Uterus (tissue), 4 donors: ENCODE results near the gene MLXIPL. TPM values are rescaled to one million over a fixed set of nuclear protein-coding genes. Genes with fewer than 3 reads are reported as not detected.

Experiments used
- DNase-seq, 2 donors: peaks; one replicate each; pipeline ENCODE4 v3.0.0-alpha.2; 2019 to 2020
- H3K27ac ChIP-seq, 2 donors: fragments of 200-600 bp; sonication (generic); 1 replicate in 1 of 2; 2 replicates in 1 of 2; pipeline ENCODE4 v1.5.1; 2016 to 2018
- H3K27me3 ChIP-seq, 2 donors: fragments of 200-600 bp; sonication (generic); one replicate each; pipeline ENCODE4 v1.5.1; 2018 to 2019; ENCODE audit warnings: control low read depth in 1 of 2
- H3K36me3 ChIP-seq, 2 donors: fragments of 200-600 bp; sonication (generic); one replicate each; pipeline ENCODE4 v1.5.1; 2019; ENCODE audit warnings: control low read depth in 1 of 2
- H3K4me1 ChIP-seq, 2 donors: fragments of 200-600 bp; sonication (generic); one replicate each; pipeline ENCODE4 v1.5.1; 2018 to 2019; ENCODE audit warnings: control low read depth in 1 of 2
- H3K4me3 ChIP-seq, 2 donors: fragments of 200-600 bp; sonication (generic); 1 replicate in 1 of 2; 2 replicates in 1 of 2; pipeline ENCODE4 v1.5.1; 2018 to 2019; ENCODE audit warnings: mild to moderate bottlenecking in 1 of 2
- H3K9me3 ChIP-seq, 2 donors: fragments of 200-600 bp; sonication (generic); one replicate each; pipeline ENCODE4 v1.5.1; 2019; ENCODE audit warnings: control low read depth in 1 of 2
- CTCF ChIP-seq, 4 experiments: fragments of 200-600 bp in 2 of 4; fragments of 450-650 bp in 2 of 4; sonication (generic) in 2 of 4; IDR thresholded peaks; one replicate each; pipeline ENCODE4 v1.5.1; 2016 to 2019; ENCODE audit warnings: antibody characterized with exemption in 4 of 4, mild to moderate bottlenecking in 2 of 4, moderate library complexity in 1 of 4
- POLR2A ChIP-seq, 2 donors: fragments of 450-650 bp; IDR thresholded peaks; one replicate each; pipeline ENCODE4 v1.6.1; 2016; ENCODE audit warnings: antibody characterized with exemption in 2 of 2, mild to moderate bottlenecking in 1 of 2, moderate library complexity in 1 of 2
- intact Hi-C: fragments of 100-400 bp; cut with DNase I; formaldehyde crosslinking; loops from one replicate; pipeline ENCODE4 v1.15.1; 2023; ENCODE audit warnings: low total_unique reads
- total RNA-seq, 4 donors: library from RNA; depleted of rRNA in 3 of 4; stranded (reverse); fragments of >200 nt in 3 of 4; gene quantifications; one replicate each; pipeline versions ENCODE4 v1.1.0 to v1.2.4, GENCODE V29; 2014 to 2023
- donor health status: DM: yes; HTN: yes; CAD: no.

The MLXIPL gene
- total RNA-seq, 4 donors from 2014 or later, result 1.7 to 1.9 TPM; not detected in 2

GRCh38 chr7:73596191-73597065 is 27.9 kb downstream of the MLXIPL start:
- Histone ChIP-seq H3K27ac (no peak overlapping the region), H3K27me3 (no peaks in the 10 kb centered on the region), H3K4me3 (no peak overlapping the region), H3K36me3 (no peaks in the 10 kb centered on the region), H3K9me3 (no peaks in the 10 kb centered on the region), H3K4me1 (no peaks in the 10 kb centered on the region)
- TF ChIP-seq CTCF (IDR thresholded peaks at IDR 0.05) (no peak), POLR2A (IDR thresholded peaks at IDR 0.05) (no peak)
- DNase-seq, result no peak
- intact Hi-C loops, result no loop called here

GRCh38 chr7:73595358-73595757 is 29.0 kb downstream of the MLXIPL start:
- TF ChIP-seq CTCF (IDR thresholded peaks at IDR 0.05), result no peak
- TF ChIP-seq POLR2A (IDR thresholded peaks at IDR 0.05), result no peak

DNA sequence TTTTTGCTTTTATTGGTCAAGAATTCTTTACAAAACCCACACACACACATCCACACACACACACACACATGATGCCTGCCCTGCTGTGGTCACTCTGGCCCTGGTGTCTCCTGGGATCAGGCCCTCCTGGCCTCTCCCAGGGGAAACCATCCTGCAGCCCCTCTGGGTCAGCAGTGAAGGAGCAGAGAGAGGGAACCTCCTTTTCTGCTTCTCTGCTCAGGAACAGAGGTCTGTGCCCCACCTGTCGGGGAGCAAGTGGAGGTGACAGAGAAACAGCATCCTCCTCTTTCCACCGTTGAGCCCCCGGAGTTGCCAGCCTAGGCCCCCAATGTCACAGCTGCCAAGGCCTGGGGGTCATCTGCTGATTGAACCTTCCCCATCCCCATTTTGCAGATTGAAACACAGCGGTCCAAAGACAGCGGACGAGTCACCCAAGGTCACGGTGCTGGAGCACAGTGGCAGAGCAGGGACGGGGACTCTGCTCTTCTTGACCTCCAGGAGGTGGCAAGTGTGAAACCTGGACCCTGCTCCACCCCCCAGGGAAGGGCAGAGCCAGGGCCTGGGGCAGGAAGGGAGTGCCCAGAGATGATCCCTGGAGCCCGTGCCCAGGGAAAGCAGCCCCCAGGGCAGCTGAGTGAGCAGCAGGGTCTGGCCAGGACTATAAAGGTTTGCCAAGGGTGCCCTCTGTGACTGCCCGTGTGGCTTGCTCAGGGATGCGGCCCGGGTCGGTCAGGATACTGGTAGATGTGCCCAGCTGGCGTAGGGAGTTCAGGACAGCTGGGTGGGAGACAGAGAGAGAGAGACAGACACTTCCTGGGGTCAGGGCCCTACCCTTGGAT is 30.9 kb downstream of the MLXIPL start:
- H3K4me1 ChIP-seq, result no peaks in the 10 kb centered on the region
- H3K36me3 ChIP-seq, result no peaks in the 10 kb centered on the region
- TF ChIP-seq POLR2A (IDR thresholded peaks at IDR 0.05), result no peak
- TF ChIP-seq CTCF (IDR thresholded peaks at IDR 0.05), result no peak
- H3K27ac ChIP-seq, result no peak overlapping the region
- H3K27me3 ChIP-seq, result no peaks in the 10 kb centered on the region
- no peaks in the 10 kb centered on the region for H3K9me3 ChIP-seq
- intact Hi-C loops, result no loop called here
- no peak for DNase-seq
- no peak overlapping the region for H3K4me3 ChIP-seq

More at GRCh38 chr7:73595358-73595757, 29.0 kb downstream of the MLXIPL start:
- intact Hi-C loops, result no loop called here
- H3K27ac ChIP-seq, result no peak overlapping the region
- no peak overlapping the region for H3K4me3 ChIP-seq
- no peaks in the 10 kb centered on the region for H3K27me3 ChIP-seq
- no peaks in the 10 kb centered on the region for H3K9me3 ChIP-seq
- H3K4me1 ChIP-seq, result no peaks in the 10 kb centered on the region
- no peak for DNase-seq
- no peaks in the 10 kb centered on the region for H3K36me3 ChIP-seq

- H3K4me3 ChIP-seq, result no peak overlapping the region
- H3K9me3 ChIP-seq, result no peaks in the 10 kb centered on the region
- H3K4me1 ChIP-seq, result no peaks in the 10 kb centered on the region
- intact Hi-C loops, result no loop called here
- no peaks in the 10 kb centered on the region for H3K36me3 ChIP-seq
- DNase-seq, result no peak
- H3K27ac ChIP-seq, result no peak overlapping the region
- no peaks in the 10 kb centered on the region for H3K27me3 ChIP-seq
- TF ChIP-seq CTCF (IDR thresholded peaks at IDR 0.05), result no peak
- no peak for TF ChIP-seq POLR2A (IDR thresholded peaks at IDR 0.05)
Measured at GRCh38 chr7:73586911-73587310, 37.4 kb downstream of the MLXIPL start.

DNA sequence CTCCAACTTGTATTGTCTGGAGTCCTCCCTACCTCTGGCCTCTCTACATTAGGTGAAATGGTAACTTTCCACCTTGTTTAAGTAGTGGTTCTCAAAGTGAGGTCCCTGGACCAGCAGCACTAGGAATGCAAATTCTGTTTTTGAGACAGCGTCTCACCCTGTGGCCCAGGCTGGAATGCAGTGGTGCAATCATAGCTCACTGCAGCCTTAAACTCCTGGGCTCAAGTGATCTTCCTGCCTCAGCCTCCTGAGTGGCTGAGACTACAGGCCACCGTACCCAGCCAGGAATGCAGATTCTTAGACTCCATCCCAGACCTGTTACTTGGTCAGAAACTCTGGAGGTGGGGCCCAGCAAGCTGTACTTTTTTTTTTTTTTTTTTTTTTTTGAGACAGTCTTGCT is 39.1 kb downstream of the MLXIPL start:
- TF ChIP-seq POLR2A (IDR thresholded peaks at IDR 0.05) (no peak), CTCF (IDR thresholded peaks at IDR 0.05) (no peak)
- no peaks in the 10 kb centered on the region for H3K9me3 ChIP-seq
- H3K36me3 ChIP-seq, result no peaks in the 10 kb centered on the region
- intact Hi-C loops, result no loop called here
- H3K4me3 ChIP-seq, result no peak overlapping the region
- no peaks in the 10 kb centered on the region for H3K4me1 ChIP-seq
- no peak overlapping the region for H3K27ac ChIP-seq
- no peaks in the 10 kb centered on the region for H3K27me3 ChIP-seq
- no peak for DNase-seq
